ENCODE results near the gene WNT9A. TPM values are rescaled to one million over a fixed set of nuclear protein-coding genes. Genes with fewer than 3 reads are reported as not detected.

The WNT9A gene
- total RNA-seq, 6 experiments from 2014 or later, result 0.09 to 0.19 (median 0.10) TPM; not detected in 1

DNA sequence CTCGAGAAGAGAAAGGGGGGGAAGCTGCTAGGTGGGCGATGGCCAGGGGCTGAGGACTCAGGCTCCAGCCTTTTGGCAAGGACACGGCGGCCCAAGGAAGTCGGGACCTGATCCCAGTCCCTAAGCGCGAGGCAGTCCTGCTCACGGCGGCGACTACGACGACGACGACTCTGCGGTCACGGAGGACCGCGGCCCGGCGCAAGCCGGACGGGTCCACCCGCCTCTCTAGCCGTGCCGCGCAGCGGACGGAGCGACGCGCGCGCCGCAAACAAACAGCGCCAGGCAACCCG, 401 bp downstream of the WNT9A start:
- 1% methylated on average over 8 of the region's 36 CpGs for WGBS (ENCODE audit: insufficient coverage, low coverage, low lambda C conversion rate, missing lambda C conversion rate)
- Histone ChIP-seq H3K9me3 (no peaks in the 10 kb centered on the region), H3K4me3 (peak overlapping the region; percentile 16 to 36 (median 27)), H3K27ac (no peak overlapping the region), H3K36me3 (no peaks in the 10 kb centered on the region), H3K4me1 (peaks cover 0 to 9% (median 0%) of the 10 kb centered on the region in 4 donors), H3K27me3 (no peaks in the 10 kb centered on the region)
- no peak for ATAC-seq
- intact Hi-C loops (cut with DNase I), result loop anchor here (5.0 to 10.0 kb wide), 3 partner anchors 183 to 463 kb away; no protein-coding TSS in a partner anchor
- DNase-seq, result peak in 2 of 3 donors; percentile 16 to 53
- TF ChIP-seq POLR2A (IDR thresholded peaks at IDR 0.05), result no peak
- TF ChIP-seq, protein P1, sequence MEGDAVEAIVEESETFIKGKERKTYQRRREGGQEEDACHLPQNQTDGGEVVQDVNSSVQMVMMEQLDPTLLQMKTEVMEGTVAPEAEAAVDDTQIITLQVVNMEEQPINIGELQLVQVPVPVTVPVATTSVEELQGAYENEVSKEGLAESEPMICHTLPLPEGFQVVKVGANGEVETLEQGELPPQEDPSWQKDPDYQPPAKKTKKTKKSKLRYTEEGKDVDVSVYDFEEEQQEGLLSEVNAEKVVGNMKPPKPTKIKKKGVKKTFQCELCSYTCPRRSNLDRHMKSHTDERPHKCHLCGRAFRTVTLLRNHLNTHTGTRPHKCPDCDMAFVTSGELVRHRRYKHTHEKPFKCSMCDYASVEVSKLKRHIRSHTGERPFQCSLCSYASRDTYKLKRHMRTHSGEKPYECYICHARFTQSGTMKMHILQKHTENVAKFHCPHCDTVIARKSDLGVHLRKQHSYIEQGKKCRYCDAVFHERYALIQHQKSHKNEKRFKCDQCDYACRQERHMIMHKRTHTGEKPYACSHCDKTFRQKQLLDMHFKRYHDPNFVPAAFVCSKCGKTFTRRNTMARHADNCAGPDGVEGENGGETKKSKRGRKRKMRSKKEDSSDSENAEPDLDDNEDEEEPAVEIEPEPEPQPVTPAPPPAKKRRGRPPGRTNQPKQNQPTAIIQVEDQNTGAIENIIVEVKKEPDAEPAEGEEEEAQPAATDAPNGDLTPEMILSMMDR (IDR thresholded peaks at IDR 0.05), result no peak

DNA sequence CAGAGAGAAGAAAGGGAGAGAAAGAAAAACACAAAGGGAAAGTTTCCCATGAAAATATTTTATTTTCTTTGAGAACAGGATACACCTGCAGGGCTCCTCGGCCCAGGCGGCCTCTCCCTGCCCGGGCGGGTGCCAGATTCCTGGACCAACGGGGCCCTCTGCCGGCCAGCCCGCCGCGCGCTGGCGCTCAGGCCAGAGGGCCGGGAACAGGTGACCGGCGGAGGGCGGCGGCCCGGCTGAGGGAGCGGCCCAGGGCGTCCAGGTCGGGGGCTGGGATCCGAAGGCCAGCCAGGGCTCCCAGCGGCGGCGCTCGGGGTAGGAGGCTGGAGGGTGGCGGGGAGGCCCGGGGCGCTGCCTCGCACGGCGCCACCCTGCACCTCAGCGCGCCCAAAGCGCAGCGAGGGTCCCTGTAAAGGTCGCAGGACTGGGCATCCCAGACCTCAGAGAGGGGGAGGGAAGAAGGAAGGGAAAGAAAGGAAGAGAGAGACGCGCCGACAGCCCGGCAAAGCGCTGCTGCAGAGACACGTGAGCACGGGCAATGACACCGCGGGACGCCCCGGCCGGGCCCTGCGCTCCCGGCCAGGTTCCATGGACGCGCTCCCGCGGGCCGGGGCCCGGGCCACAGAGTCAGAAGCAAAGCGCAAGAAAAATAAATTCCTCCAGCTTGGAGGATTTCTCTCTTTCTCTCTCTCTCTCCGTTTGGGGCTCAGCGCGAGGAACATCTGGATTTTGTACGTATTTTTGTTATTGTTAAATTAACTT, 927 bp downstream of the WNT9A start:
- WGBS (ENCODE audit: insufficient coverage, low coverage, low lambda C conversion rate, missing lambda C conversion rate), result 3% methylated on average over 38 of the region's 61 CpGs
- TF ChIP-seq POLR2A (IDR thresholded peaks at IDR 0.05), result no peak
- TF ChIP-seq, protein P1 (IDR thresholded peaks at IDR 0.05), result peak; percentile 63 to 84 (median 71)
- Histone ChIP-seq H3K27me3 (no peaks in the 10 kb centered on the region), H3K36me3 (no peaks in the 10 kb centered on the region), H3K4me3 (peak overlapping the region; percentile 16 to 36 (median 27)), H3K4me1 (peaks cover 0 to 9% (median 0%) of the 10 kb centered on the region in 4 donors), H3K27ac (no peak overlapping the region), H3K9me3 (no peaks in the 10 kb centered on the region)
- DNase-seq, result peak; percentile 72 to 80 (median 76)
- intact Hi-C loops (cut with DNase I), result loop anchor here (5.0 to 10.0 kb wide), 3 partner anchors 182 to 462 kb away; no protein-coding TSS in a partner anchor
- ATAC-seq, result peak; percentile 81 to 95 (median 88)

DNA sequence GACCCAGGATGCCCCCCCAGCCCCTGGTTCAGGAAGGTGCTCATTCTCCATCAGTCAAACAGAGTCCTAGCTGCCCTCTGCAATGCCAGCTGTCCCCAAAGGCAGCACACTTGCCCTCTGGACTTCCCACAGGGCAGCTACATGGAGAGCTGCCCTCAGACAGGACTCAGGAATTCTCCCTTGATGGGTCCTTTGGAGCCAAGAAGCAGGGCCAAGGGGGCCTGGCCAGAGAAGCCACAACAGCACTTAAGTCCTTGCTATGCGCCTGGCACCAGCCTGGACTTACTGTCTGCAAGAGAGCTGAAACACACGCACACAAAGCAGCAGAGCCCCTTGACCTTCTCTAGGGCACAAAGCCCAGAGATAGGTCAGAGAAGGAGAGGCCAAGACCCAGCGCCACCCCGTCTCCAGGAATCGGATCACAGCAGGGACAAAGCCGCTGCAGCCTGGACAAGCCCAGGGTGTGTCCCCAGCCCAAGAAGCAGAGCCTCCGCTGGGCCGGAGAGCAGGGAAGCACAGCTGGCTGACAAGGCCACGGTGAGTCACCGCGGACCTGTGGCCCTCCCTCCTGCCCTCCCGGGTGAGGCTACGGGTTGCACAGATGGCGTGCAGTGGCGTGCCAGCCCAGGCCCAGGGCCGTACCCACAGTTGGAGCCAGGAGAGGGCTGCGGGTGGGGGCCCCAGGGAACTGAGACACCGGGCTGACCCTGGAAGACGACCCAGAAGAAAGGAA, 1.7 kb downstream of the WNT9A start:
- Histone ChIP-seq H3K4me3 (no peak overlapping the region), H3K27ac (no peak overlapping the region), H3K4me1 (peaks cover 0 to 9% (median 0%) of the 10 kb centered on the region in 4 donors), H3K27me3 (no peaks in the 10 kb centered on the region), H3K9me3 (no peaks in the 10 kb centered on the region), H3K36me3 (no peaks in the 10 kb centered on the region)
- TF ChIP-seq, protein P1 (IDR thresholded peaks at IDR 0.05), result no peak
- no peak for TF ChIP-seq POLR2A (IDR thresholded peaks at IDR 0.05)
- ATAC-seq (peak in 3 of 4 donors; percentile 2 to 28 (median 10)), DNase-seq (peak; percentile 39 to 59 (median 44))
- intact Hi-C loops (cut with DNase I), result loop anchor here (5.0 to 10.0 kb wide), 3 partner anchors 181 to 461 kb away; no protein-coding TSS in a partner anchor
- 23% methylated on average over 15 of the region's 19 CpGs for WGBS (ENCODE audit: insufficient coverage, low coverage, low lambda C conversion rate, missing lambda C conversion rate)

DNA sequence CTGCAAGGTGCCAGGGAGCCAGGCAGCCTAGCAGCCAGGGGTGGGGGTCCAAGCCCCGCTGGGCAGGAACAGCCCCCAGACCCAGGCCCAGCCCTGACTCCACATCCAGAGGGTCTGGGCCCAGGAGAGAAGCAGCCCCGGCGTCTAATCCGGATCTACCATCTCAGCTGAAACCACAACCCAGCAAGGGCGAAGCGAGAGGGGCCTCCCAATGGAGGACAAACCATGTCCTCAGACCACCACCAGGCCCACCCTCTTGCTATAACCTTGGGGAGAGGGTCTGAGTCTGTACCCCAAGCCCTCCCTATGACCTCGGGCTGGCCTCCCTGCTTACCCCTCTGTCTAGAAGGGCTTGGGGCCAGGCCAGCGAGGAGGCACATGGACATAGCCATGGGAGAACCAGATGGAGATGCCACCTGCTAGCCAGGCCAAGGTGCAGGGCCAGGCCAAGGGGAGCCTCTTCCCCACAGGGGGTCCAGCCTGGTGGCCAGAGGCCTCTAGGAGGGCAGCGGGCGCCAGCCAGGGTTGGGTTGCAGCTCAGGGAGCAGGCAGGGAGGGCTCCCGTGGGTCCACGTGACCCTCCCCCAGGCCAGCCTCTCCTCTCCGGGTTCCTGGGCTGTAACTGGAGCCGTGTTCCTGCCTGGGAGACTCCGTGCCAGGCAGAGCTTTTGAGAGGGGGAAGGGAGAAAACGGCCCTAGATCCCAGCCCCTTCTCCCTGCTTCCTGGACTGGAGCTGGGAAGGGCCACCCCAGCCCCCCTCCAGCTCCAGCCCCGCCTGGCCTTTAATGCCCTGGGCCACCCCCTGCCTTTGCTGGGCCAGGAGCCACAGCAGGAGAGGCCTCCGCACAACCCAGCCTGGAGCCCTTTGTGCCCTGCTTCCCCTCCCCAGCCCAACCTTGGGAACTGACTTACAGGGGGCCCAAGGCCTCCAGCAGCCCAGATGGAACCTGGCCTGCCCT, 2.5 kb downstream of the WNT9A start:
- ATAC-seq (no peak), DNase-seq (peak; percentile 11 to 44 (median 42))
- Histone ChIP-seq H3K4me3 (no peak overlapping the region), H3K36me3 (no peaks in the 10 kb centered on the region), H3K9me3 (no peaks in the 10 kb centered on the region), H3K4me1 (peaks cover 0 to 9% (median 0%) of the 10 kb centered on the region in 4 donors), H3K27me3 (no peaks in the 10 kb centered on the region), H3K27ac (no peak overlapping the region)
- no CpG with 5 or more reads among the region's 18 CpGs for WGBS (ENCODE audit: insufficient coverage, low coverage, low lambda C conversion rate, missing lambda C conversion rate)
- TF ChIP-seq POLR2A (IDR thresholded peaks at IDR 0.05), result no peak
- TF ChIP-seq, protein P1 (IDR thresholded peaks at IDR 0.05), result no peak
- intact Hi-C loops (cut with DNase I), result loop anchor here (5.0 to 10.0 kb wide), 4 partner anchors 178 to 460 kb away; no protein-coding TSS in a partner anchor

All from right lobe of liver (tissue), 6 donors.